ENCODE results near the gene PTPRJ.
A peak's percentile ranks its signal among the peaks of the same experiment; 100 is the strongest.

PTPRJ gene

DNA sequence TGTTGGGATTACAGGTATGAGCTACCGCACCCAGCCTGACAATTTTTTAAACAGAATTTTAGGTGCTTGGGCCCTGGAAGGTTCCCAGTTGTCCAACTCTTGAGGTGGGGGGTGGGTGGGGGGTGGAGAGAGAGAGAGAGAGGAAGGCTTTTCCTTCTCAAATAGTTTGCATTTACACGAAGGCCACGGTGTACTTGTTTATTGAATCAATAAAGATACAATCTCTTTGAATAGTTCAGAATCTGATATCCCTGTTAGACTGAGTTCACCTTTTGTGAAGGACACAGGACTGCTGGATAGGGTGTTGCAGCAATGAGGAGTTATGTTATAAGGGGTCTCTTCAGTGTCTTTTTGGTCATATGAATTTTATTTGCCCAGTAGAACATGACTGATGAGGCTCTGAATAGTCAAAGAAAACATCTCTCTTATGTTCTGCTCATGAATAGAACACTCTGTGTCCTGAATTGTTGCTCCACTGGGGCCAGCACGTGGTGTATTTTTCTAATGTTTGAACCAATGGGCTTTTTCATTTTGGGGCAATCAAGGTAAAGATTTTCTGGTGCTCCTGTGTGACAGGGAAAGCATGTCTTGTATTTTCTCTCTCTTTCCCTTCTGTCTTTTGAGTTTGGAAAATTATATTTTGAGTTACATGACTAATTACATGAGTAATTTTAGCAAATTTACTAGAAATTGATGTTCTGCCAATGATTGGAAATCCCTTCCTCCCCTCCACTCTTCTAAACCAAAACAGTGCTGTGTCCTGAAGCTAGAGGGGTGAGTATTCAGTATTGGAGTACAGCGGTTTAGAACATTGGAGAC, 61.7 kb downstream of the PTPRJ start:
- DNase-seq (ENCODE audit: low read depth): no peak

DNA sequence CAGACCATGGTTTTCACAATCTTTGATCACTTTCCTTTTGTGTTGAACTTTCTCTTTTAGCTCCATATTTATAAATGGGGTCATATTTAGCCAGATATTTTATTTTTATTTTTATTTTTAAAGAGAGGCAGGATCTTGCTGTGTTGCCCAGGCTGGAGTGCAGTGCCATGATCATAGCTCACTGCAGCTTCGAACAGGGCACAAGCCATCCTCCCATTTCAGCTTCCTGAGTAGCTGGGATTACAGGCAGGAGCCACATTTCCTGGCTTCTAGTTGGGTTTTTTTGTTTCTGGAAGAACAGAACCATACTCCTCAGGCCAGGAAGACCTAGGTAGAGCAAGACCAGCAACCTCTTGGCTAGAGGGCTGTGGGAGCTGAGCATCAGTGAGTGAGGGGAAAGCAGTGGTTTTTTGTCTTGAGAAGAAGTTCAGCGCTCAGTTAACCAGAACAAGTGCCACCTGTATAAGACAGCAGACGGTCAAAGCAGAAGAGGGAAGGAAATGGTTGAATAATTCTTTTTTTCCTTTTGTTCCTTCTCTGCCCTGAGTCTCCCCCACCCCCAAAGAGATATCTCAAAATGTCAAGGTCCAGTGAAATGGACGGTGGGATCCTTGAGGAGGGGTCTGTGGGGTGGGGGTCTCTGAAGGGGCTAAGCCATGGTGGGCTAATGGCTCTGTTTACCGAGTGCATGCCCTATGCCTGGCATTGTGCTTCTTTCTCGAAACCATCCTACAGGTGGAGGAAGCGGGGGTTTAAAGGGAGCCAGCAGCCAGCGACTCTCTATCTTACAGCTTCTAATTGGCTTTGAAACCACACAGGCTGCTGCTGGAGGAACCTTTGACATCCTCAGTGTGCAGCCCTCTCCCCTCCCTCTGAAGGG, 63.0 kb downstream of the PTPRJ start:
- no peak for DNase-seq (ENCODE audit: low read depth)

DNA sequence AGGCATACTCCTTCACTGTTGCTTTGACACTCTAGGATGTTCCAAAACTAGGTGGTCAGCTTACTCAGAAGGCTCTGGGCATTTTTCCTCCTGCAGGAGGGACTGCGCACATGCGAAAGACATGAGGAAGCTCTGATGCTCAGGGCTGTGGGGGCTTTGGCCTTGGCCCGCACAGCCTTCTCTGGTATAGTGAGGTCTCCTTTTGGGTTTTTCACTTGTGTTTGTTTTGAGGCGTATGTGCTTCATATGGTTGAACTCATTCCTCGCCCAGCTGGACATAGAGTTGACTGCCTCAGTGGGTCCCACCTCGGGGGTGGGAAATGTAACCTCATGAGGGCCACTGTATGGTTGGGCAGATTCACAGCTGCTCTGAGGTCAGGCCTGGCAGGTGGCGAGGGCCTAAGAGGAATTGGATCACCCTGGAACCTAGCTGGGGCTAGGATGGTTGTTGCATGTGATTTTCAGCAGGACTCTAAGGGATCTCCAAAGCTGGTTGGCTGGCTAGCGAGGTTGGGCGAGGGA, 63.7 kb downstream of the PTPRJ start:
- DNase-seq (ENCODE audit: low read depth): no peak

DNA sequence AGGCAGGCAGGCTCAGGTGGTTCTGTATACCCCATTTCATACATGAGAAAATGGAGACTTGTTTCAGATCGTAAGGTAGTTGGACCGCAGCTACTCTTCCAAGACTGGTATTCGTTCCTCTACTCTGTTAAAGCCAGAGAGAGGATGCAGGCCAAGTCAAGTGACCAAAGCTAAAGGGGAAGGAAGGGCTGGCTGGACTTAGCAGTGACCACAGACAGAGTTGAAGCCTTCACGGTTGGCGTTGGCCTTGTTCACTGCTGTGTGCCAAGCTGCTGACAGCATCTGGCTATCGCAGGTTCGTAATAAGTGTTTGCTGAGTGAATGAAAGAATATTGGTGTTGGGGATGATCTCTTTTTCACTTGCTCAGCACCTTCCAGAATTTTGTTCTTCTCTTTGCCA, 64.2 kb downstream of the PTPRJ start:
- no peak for DNase-seq (ENCODE audit: low read depth)

DNA sequence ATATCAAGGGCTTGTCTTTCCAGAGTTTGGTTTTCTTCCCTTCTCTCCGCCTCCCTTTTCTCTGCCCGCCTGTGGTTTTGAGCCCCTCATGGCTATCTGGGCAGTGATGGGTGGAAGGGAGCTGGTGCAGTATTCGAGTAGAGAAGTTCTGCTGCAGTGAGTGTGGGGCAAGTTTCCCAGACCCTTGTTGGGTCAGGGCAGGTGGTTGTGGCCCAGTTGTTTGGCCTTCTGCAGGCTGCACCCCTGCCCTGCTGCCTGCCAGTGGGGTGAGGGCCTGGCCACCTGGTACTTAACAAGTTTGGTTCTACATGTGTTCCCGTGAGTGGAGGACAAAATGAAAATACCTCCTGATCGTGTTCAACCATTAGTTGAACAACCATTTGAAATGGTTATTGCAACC, 65.2 kb downstream of the PTPRJ start:
- DNase-seq (ENCODE audit: low read depth): no peak

DNA sequence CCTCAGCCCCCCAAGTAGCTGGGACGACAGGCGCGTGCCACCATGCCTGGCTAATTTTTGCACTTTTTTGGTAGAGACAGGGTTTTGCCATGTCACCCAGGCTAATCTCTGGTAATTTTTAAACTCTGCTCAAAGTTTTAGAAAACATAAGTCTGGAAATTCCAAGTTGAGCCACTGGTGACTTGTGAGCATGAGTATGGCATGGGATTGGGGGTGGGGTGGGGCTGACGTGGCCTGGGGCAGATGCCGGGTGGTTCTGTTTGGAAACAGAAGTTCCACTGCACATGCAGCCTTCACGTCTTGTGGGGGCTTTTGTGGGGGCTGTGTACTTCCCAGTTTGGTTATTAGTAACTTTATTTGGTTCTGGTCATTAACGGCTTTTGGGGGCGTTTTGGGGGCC, 67.3 kb downstream of the PTPRJ start:
- no peak for DNase-seq (ENCODE audit: low read depth)

DNA sequence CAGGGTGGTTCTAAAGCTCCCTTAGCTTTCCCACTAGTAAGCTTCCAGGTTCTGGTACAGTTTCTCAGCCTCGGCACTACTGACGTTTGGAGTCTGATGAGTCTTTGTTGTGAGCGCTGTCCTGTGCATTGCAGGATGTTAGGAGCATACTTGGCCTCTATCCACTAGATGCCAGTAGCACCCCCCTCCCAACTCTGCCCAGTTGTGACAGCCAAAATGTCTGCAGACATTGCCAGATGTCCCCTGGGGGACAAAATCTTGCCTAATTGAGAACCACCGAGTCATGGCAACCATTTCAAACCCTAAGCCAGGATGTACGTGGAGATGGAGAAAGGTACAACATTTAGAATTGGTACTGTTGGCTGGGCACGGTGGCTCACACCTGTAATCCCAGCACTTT, 68.7 kb downstream of the PTPRJ start:
- no peak for DNase-seq (ENCODE audit: low read depth)

DNA sequence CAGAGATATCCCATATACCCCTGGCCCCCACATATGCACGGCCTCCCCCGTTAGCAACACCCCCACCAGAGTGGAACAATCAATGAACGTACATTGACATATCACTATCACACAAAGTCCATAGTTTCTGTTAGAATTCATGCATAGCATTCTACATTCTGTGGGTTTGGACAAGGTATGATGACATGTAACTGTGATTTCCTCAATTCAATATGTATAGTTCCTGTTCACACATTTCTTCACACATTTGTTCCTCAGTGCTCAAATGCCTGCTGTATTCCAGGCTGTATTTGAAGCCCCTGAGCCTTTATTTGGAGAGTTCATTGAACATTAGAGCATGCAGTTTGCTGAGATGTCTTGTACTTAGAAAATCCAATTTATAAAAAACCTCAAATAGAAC, 69.9 kb downstream of the PTPRJ start:
- DNase-seq (ENCODE audit: low read depth): no peak

DNA sequence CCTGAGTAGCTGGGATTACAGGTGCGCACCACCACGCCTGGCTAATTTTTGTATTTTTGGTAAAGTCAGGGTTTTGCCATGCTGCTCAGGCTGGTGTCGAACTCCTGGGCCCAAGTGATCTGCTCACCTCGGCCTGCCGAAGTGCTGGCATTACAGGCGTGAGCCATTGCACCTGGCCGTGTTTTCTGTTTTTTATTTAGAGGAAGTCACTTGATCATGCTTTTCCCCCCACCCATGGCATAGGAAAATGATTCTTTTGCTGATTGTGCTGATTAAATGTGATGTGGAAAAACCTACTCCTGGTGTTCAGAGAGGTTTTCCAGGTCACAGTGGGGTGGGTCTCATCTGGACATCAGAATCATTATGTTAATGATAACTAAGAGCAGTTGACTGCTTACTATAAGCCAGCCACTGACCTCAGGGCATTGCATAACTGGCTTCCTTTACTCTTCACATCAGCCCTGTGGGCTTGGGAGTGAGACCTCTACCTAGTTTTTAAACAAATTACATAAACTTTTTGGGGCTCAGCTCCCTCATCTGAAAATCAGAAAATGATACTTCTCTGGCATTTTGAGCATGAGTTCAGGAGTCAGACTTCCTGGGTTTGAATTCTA, 71.0 kb downstream of the PTPRJ start:
- DNase-seq (ENCODE audit: low read depth): no peak

DNA sequence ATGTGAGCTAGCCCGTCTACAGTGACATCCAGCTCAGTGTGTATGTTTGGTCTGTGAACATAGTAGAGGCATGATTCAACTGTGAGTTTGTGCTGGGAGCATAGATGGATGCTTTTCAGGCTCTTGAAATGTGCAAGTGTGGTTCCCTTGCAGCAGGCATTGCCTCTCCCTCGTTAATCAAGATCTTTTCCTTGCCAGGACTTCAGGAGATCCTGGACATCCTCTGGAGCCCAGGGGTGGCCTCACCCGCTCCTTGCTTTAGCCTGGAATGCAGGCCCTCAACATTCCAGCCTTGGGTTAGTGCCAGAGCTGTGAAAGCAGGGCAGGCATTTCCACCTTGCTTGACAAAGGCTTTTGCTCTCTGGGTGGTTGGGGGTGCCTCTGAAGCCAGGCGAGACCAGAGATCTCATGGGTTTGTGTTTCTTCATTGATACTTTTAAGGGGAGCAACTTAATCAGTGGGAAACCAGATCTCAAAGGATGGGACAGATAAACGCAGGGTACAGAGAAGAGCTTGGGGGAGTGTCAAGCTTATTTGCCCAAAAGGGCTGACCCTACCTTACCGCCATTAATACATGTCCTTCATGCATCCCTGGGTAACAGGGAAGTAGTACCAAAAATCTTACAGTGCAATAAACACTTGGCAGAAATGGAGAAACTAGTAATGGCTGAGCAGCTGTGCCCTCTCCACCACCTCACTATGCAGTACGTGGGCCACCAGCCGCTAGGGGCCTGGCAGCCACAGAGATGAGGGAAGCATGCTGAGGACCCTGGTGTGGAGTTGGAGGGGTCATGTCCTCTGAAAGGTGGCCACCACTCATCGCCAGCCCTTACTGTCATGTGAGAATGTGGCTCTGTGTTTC, 72.1 kb downstream of the PTPRJ start:
- no peak for DNase-seq (ENCODE audit: low read depth)

DNA sequence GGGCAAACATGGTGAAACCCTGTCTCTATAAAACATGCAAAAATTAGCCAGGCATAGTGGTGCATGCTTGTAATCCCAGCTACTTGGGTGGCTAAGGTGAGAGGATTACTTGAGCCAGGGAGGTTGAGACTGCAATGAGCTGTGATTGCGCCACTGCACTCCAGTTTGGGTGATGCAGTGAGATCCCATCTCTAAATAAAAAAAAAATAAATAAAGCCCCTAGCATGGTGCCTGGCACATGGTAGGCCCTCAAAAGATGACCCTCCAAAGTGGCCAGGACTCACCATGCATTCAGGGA, 74.6 kb downstream of the PTPRJ start:
- DNase-seq (ENCODE audit: low read depth): no peak

DNA sequence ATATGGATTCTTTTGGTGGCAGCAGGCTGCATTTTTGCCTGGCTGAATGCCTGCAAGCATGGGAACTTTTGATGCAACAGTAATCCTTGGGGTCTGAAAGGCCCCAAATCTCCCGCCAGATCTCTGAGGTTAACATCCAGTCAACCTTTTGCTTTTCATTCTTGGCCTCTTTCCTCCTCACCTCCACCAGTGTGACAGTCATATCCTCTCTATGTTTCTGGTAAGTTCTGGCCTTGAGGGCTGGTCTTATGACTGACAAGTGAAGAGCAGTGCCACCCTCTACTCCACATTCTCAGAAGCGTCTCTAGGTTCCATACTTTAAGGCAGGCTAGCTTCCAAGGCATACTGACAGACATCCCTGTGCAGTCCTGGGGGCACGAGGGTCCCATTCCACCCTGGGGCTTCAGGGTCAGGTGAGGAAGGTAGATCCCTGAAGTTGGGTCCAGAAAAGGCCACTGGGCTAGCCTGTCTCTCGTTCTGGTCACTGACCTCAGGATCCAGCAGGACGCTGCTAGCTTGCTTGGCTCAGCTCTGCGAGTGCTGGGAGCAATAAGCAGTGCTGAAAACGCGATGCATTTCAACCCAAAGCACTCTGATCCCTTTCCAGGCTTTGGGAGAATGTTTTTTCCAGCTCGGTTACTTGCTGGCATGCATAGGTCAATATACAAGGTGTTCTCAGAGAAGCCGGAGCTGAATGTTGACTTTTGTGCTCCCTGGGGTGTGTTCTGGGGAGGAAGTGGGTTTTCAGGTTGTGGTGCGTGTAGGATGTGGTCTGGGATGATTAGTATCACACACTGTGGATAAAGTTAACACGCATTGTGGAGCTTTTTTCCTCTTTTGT, 75.2 kb downstream of the PTPRJ start:
- peak; percentile 46 for DNase-seq (ENCODE audit: low read depth)

DNA sequence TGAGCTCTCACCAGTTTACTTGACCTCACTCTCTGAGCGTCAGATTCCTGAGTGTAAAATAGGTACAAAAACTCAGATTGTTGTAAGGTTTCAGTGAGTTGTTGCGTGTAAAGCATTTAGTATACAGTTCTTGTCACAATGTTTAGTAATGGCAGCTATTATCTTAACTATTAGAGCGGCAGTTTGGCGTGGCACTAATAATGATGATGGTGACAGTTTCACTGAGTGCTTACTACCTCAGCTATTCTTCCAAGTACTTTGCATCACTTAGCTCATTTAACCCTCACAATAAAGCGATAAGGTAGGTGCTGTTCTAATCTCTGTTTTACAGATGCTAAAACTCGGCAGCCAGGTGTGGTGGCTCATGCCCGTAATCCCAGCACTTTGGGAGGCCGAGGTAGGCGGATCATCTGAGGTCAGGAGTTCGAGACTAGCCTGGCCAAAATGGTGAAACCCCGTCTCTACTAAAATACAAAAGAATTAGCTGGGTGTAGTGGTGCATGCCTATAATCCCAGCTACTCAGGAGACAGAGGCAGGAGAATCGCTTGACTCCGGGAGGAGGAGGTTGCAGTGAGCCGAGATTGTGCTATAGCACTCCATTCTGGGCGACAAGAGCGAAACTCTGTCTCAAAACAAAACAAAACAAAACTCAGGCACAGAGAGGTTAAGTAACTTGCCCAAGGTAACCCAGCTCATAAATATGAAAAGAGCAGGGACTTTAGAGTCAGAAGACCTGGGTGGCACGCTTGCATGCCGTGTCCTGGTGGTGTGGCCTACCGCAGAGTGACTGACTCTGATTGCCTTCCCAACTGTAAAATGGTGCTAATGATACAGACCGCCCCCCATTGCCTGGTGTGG, 76.2 kb downstream of the PTPRJ start:
- DNase-seq (ENCODE audit: low read depth): no peak

DNA sequence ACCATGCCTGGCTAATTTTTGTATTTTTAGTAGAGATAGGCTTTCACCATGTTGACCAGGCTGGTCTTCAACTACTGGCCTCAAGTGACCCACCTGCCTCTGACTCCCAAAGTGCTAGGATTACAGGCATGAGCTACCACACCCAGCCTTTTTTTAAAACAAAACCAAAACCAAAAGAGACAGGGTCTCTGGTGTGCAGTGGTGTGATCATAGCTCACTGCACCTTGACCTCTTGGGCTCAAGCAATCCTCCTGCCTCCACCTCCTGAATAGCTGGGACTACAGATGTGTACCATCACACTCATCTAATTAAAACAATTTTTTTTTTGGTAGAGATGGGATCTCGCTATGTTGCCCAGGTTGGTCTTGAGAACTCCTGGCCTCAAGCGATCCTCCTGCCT, 77.7 kb downstream of the PTPRJ start:
- no peak for DNase-seq (ENCODE audit: low read depth)

DNA sequence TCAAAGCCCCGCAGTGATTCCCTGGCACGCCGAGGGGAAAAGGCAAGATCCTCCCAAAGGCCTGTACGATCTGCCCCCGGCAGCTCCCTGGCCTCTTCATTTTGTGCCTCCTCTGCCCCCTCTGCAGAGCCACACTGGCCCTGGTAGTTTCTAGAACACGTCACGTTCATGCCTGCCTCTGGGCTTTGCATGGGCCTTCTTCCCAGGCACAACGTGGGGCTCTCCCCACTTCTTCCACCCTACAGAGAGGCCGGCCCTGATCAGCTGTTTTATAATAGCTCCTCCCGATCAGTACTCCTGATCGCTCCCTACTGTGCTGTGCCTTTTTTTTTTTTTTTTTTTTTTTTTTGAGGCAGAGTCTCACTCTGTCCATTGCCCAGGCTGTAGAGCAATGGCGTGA, 78.4 kb downstream of the PTPRJ start:
- DNase-seq (ENCODE audit: low read depth): no peak

DNA sequence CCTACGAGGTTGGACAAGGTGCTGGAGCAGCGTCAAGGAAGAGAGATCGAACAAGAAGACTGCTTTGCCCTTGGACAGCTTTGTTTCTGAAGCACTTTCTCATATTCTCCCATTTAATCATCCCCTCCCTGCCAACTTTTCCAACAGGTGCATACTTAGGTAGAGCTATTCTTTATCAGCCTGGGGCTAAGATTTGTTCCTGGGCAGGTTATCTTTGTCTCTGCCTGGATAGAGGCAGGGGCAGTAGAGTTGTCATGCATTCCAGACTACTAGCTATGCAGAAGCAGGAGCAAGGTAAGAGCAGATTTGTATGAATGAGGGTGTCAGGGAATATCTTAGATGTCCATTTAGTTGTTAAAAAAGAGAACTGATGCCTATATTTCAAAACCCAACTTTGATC, 82.3 kb downstream of the PTPRJ start:
- no peak for DNase-seq (ENCODE audit: low read depth)

DNA sequence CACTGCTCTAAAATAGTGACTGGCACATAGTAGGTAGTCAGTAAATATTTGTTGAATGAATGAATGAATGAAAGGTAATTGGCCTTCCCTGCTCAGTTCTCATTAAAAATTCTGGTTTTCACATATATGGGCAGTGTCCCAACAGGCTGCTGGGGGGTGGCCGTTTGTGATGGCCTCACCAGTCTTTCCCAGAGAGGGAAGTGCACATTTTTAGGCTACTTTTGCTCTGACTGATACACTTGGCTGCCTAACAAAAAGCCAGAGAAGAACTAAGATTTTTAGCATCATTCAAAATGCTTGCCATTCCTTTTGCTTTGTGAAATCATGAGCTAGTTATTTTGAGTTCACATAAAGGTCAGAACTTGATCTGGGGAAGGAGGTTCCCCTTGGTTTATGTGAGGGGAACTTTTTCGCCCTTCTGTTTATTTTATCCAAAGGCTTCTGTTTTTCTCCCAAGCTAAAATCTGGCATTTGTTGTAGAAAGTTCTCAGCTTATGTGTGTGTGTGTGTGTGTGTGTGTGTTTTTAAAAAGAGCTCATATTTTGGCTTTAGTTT, 83.1 kb downstream of the PTPRJ start:
- DNase-seq (ENCODE audit: low read depth): no peak

DNA sequence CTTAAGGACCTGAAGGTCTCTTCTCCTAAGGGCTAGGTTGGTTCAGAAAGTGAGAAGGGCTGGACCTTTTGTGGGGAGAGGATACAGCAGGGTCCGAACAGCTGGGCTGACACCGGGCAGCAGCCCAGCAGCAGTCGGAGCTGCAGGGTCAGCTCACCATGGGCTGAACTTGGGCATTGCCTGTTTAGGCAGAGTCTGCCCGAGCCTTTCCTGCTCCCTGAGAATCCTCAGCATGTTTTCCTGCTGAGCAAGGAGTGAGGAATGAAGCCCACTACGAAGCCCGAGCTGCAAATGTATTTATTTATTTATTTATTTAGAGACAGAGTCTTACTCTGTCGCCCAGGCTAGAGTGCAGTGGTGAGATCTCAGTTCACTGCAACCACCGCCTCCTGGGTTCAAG, 83.9 kb downstream of the PTPRJ start:
- no peak for DNase-seq (ENCODE audit: low read depth)

DNA sequence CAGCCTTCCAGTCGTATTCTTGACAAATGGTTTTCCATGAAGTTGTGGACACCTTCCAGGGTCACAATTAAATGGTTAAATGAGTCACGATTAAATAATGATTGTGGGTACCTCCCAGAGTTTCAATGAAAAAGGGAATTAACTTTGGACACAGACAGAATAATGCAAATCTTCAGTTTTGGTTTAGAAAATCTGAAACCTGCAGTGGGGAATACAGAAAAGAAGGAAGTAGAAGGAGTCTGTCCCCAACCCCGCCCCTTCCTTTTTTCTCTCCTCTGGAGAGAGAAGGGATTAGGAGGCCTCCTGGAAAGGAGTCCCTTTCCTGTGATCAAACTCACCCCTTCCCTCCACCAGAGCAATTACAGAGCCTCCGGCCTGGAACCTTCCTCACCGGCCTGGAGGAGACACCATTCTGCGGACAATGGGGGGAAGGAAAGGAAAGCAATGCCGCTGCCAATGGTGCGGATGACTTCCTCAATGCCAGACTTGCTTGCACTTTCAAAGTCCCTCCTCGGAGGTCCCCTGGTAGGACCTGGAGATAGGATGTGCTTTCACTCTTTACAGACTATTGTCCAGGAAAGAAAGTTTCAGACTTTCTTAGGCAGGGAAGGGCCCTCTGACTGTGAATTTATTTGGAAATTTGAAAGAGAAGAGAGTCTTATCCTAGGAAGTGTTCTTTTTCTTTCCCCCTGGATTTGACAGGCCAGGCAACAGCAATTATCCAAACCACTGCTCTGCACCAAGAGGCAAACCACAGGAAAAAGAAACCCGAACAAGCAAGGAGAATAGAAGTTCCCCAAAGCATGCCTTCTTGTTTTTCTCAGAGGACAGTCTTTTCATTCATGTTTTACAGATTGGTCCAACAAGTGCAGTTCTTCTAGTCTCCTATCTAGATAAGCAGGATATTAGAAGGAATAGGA, 86.8 kb downstream of the PTPRJ start:
- no peak for DNase-seq (ENCODE audit: low read depth)
